ENCODE results near the gene TRIL.

Gene TRIL

DNA sequence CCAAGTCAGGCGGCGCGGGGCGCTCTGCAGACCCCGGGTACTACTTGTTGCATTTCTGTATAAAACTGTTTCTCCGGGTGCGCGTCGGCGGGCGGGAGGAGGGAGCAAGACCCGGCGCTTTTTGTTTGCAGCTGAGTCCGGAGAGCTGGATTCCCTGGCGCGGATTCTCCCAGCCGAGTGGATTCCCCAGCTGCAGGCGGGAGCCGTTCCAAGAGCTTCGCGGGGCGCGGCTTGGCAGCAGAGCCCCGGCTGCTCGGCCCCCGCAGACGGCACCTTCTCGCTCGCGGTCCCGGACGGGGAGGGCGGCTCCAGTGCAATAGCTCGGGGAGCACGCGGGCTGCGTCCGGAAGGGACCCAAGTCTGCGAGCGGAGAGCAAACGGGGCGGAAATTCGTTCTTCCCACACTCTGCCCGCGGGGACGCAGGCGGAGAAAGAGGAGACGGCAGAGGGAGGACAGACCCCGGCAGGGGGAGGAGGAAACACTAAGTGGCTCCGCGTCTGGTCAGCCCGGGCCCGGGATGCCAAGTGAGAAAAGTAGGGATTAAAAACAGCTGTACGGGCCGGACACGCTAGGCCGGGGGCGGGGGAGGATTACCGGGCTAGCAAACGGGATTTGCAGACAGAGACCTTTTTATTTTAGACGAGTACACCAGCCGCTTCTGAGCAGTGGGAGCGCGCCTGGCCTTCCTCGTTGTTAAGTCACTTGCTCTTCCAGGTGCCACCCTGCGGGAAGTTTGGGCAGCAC is at the start of gene TRIL:
TRIL (minus strand) TSS at position 96 of the 745 bp plus-strand sequence. CDS start 284 bp downstream, outside the sequence.
- DNase-seq, result peak; percentile 95

DNA sequence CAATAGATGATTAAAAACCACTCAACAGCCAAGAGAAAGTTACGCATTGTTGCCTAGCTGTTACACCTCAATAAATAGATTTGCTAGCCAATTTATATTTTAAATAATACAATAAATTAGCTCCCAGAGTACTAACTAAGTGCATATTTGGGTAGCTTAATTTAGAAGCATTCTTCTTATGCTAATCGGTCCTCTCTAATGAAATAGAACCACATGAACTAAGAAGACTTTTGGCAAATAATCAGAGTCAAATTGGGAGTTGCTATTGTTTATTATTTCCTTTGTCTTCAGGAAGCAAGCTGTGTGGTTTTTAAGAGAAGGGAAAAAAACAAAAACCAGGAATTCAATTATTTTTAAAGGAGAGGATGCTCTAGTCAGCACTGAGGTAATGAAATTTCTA is 49.0 kb upstream of the TRIL start:
- DNase-seq, result no peak

DNA sequence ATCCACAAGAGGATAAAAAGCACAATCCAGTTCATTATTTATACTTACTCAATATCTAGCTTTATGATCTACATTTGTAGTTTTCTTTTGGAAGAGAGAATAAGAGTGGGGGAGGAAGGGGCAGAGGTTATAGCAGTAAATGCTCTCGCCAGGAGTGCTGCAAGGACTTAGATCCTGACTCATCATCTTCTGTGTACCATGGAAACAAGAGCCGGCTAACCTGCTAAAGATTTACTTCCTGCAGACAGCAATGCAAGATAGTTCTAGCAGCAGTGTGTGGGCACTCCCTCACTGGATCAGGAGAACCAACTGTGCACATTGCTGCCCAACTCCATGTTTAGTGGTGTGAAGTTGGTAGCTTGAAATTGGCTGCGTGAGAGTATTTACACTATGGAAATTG is 47.7 kb upstream of the TRIL start:
- no peak for DNase-seq

DNA sequence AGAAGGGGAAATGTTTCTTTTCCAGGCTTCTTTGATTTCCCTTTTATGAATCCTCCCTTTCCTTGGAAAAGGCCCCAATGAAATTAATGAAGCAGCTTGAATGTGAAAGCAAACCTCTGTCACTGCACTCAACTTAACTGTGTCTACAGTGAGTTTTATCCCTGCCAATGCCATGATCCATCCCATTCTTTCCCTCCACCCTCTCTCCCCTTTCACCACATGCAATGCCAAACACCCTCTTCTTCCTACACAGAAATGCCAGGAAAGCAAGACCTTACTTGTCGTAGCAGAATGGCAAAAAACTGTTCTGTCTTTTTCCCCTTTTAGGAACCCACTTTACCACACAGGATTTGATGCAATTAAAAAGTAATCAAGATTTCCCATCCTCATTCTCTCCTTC is 47.3 kb upstream of the TRIL start:
- DNase-seq, result no peak

- DNase-seq, result no peak
These were observed 45.6 kb upstream of the TRIL start for GRCh38 chr7:29003703-29004102.

DNA sequence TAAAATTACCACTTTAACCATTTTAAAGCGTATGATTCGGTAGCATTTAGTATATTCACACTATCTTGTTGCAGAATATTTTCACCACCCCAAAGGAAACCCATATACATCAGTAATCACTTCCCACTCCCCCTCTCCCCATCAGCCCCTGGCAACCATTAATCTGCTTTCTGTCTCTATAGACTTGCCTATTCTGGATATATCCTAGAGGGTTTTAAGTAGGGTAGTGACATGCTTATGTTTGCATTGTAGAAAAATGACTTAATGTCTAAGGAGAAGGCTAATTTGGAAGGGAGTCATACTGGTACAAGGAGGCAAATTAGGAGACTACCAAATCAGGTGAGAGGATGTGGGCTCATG is 42.6 kb upstream of the TRIL start:
- no peak for DNase-seq

DNA sequence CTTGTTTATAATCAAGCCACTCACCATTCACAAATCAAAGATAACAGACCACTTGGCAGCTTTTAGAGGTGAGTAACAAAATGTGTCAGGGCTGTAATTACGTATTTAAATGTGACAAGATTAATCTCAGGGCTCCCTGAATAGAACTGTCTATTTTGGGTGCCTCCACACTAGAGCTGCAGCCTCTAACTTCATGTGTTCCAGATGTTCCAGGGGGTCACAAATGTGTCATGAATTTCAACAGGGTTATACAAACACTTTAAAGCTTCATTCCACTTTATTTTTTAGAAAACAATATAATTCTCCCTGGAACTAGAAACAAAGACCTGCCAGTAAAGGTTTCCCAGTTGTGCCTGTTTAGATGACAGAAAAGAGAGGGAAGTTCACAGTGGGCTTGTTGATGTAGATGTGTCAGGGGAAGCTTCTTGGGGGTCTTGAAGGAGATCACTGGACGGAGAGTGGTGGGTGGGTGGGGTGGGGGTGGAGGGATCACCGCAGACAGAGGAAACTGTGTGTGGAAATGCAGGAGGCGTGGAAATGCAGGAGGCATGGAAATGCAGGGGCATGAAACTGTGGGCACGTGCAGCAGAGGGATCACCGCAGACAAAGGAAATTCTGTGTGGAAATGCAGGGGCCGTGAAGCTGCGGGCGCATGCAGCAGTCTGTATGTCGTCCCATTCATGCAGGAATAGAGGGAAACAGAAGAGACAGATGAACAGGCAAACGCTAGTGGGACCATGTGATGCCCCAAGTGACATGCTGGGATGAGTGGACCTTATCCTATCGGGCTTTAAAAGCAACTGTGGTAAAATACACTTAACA is 42.0 kb upstream of the TRIL start:
- no peak for DNase-seq

- DNase-seq, result no peak
These were observed 41.3 kb upstream of the TRIL start for GRCh38 chr7:28999427-28999826.

- no peak for DNase-seq
These were observed 40.0 kb upstream of the TRIL start for GRCh38 chr7:28998105-28998504.

DNA sequence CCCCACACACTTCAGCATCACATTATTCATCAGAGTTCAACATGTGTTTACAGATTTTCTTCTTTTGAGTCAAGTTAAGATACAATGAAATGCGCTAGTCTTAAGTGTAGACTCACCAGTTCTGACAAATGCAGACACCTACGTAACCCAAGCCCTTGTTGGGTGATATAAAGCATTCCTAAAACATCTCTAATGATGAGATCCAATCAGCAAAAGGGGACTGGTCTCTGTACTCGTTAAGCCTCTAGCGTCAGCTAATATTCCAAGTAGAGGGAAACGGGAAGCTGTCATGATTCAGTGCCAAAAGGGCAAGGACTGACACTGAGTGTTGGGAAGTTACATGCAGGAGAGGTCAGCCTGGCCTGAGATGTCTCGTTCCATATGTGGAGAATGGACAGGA is 38.7 kb upstream of the TRIL start:
- DNase-seq, result no peak

DNA sequence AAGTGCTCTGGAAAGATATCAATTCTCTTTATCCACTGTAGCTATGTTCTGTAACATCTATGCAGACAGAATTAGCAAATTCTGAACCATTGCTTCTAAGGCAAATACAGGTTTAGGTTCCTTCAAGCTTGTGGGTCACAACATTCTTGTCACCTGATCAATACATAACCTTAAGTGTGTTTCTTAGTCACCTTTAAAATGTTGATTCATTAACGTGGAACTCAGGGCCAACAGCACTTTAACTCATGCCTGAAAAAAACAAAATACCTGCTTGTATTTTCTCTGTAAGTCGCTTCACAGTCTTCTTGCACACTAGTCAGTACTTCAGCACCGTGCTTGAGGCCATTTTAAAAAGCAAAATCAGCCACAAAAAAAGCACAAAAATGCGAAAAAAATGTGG is 35.2 kb upstream of the TRIL start:
- no peak for DNase-seq

DNA sequence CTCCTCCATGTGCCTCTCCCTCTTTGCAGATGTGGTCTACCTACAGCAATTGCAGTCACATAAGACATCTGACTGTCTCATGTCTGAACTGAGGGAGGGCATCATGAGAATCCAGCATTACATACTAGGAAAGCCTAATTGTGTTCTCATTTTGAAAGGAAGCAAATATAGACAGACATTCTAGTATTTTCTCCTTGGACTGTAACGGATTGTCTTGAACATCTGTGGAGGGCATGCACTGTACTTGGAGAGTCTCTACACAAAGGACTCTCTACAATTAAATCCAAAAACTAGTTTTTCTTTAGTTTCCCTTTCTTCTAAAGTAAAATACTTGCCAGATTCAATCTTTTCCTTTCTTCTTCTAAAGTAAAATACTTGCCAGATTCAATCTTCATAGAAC is 34.7 kb upstream of the TRIL start:
- no peak for DNase-seq

DNA sequence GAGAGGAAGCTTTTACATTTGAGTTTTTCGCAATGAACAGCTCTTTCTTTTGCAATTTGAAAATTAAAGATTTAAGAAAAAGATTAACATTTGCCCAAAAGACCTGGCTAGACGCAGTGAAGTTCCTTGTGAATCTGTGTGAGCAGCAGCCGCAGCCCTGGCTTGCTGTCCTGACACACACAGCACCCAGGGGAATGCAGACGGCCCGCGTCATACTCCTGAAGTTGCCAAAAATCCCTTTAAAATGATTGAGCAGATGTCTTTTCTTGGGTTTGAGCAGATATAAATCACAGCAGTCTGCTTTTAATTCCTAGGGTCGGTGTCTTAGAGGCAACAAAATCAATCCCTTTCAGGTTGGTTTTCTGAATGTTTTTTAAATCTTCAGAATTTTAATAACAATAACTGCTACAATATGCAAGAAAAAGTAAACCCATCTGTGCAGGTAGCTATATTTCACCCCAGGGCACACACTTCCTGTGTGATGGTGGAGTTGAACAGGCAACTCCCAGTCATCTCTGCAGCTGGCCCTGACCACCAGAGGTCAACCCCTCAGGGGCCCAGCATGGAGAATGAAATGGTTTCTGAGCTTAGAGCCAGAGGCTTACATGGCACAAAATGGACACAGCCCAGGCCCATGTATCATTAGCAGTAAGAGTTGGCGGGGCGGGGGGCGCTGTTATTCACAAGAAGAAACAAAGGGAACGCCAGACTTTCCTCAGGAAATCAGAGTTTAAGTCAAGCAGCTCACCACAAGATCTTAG is 32.2 kb upstream of the TRIL start:
- DNase-seq, result peak; percentile 85

GRCh38 chr7:28989211-28989980 is 31.3 kb upstream of the TRIL start:
- DNase-seq, result no peak

DNA sequence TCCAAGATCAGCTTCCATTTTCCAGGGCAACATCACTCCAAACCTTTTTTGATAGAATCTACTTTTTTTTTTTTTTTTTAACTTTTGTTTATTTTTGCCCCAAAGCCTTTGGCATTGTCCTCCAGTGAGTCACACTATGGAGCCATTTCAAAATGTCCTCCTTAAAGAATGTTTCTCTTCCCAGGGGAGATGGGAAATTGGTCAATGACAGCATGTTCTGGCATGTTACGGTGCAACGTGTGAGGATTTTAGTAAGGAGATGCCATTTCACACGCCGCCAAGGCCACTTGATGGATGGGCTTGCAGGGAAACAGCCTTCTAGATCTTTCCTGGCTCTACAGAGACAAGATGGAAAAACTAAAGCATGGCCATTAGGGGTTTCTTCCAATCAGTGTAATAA is 30.7 kb upstream of the TRIL start:
- no peak for DNase-seq

DNA sequence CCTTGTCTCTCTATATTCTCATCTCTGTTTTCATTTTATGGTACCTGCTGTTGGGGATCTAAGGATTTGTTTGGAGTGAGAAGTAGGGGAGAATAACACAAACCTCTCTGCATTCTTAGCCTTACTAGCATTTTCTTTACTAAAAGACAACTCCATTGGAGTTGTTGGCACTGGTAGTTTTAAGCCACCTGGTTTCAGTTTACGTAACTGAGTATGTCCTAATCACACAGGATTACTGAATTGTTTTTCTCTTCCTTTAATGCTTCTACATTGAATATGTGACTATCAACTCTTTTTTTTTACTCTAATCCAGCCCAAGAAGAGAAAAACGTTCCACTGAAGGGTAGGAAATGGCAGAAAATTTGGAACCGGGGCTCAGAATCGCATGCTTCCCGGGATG is 30.0 kb upstream of the TRIL start:
- DNase-seq, result no peak

GRCh38 chr7:28986765-28987110 is 28.6 kb upstream of the TRIL start:
- no peak for DNase-seq

- no peak for DNase-seq
These were observed 28.1 kb upstream of the TRIL start for GRCh38 chr7:28986028-28986764.

DNA sequence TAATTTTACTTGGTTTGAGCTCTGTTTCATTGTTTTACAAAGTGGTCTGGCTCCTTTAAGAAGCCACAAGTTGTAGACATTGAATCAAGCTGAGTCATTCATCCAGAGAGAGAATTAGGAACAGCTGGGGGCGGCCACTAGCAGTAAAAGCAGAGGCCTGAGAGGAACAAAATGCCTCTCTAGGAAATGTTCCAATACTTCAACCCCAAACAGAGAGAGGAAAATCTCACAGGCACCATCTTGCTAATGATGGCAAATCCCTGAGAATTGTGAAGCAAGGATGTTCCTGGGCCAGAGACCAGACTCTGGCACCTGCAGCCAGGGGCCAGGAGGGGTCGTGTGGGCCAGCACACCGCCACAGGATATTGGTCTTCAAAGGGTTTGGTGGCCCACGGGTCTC is 26.5 kb upstream of the TRIL start:
- peak; percentile 63 for DNase-seq

GRCh38 chr7:28984217-28984616 is 26.1 kb upstream of the TRIL start:
- no peak for DNase-seq

GRCh38 chr7:28983396-28984190 is 25.5 kb upstream of the TRIL start:
- no peak for DNase-seq

DNA sequence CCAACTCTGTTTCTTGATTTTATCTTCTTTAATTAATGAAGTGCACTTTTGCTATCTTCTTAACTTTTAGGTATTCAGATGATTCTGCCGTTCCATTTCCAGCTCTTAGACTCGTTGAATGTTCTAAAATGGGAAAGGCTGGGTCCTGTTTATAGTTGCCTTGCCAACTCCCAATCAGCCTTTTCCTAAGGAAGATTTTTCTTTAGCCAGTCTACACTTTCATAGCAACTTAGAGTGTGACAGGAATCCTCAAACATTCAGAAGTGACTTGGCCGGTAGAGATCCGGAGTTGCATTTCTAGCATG is 23.0 kb upstream of the TRIL start:
- no peak for DNase-seq
